Sigmoid colon (tissue), 4 donors: ENCODE data around the gene KCND3.

Experiments
- POLR2A ChIP-seq, 2 donors: fragments of 450-650 bp; IDR thresholded peaks; one replicate each; pipeline ENCODE4 v1.6.1; 2016; ENCODE audit warnings: antibody characterized with exemption in 2 of 2, mild to moderate bottlenecking in 2 of 2, moderate library complexity in 2 of 2
- POLR2AphosphoS5 ChIP-seq, 4 donors: sonication (generic); formaldehyde crosslinking; IDR thresholded peaks; one replicate each; pipeline ENCODE4 v1.6.1; 2017; ENCODE audit warnings: antibody characterized with exemption in 4 of 4
- TF ChIP-seq, protein P1 (sequence below), 4 experiments: fragments of 450-650 bp in 3 of 4; fragments of 200-600 bp in 1 of 4; IDR thresholded peaks; one replicate each; pipeline ENCODE4 v1.5.1; 2016 to 2019; ENCODE audit warnings: antibody characterized with exemption in 4 of 4, mild to moderate bottlenecking in 3 of 4, moderate library complexity in 2 of 4

DNA sequence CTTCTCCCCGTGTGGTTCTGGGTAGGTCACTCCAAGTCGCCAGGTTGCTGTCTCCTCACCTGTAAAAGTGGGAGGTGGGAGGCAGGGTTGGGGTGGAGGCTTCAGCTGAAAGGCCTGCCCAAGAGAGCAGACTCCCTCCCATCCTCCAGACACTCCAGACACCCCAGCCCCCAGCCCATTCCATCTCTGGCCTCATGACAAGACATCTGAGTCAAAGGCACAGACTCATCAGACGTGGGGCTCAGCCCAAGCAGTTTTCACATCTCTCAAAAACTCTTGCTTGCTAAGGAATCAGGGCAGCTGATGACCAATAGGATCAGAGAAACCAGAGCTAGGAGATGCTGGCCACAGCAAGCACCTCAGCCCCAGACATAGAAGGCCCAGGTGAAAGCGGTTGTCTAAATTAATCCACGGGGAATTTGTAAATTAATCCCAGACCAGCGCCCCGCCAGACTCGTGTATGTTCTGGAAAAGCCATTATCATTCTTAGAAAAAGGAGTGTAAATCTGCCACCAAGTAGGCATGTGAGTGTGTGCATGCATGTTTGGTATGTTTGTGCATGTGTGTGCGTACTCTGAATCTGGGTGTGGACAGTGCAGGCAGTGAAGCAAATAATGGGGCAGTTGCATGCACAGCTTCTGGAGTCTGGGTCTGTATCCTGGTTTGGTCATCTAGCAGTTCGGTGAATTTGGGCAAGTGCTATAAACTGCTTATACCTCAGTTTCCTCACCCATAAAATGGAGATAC, 55.2 kb downstream of the KCND3 start:
- TF ChIP-seq, protein P1, sequence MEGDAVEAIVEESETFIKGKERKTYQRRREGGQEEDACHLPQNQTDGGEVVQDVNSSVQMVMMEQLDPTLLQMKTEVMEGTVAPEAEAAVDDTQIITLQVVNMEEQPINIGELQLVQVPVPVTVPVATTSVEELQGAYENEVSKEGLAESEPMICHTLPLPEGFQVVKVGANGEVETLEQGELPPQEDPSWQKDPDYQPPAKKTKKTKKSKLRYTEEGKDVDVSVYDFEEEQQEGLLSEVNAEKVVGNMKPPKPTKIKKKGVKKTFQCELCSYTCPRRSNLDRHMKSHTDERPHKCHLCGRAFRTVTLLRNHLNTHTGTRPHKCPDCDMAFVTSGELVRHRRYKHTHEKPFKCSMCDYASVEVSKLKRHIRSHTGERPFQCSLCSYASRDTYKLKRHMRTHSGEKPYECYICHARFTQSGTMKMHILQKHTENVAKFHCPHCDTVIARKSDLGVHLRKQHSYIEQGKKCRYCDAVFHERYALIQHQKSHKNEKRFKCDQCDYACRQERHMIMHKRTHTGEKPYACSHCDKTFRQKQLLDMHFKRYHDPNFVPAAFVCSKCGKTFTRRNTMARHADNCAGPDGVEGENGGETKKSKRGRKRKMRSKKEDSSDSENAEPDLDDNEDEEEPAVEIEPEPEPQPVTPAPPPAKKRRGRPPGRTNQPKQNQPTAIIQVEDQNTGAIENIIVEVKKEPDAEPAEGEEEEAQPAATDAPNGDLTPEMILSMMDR (IDR thresholded peaks at IDR 0.05): no peak
- TF ChIP-seq POLR2A (IDR thresholded peaks at IDR 0.05) (no peak), POLR2AphosphoS5 (IDR thresholded peaks at IDR 0.05) (no peak)
